Muscle layer of colon (tissue), 2 donors: ENCODE data around the gene TNFAIP8.
"Not testable (repeated sequence)": the region's sequence is repeated elsewhere in the genome, so short reads cannot be mapped to it uniquely, and the experiment has no call there.

Source experiments
- H3K27ac ChIP-seq: one replicate; pipeline ENCODE4 v1.7.0; 2013; ENCODE audit warnings: low read depth, mild to moderate bottlenecking, low read length, moderate library complexity
- H3K27me3 ChIP-seq, 2 donors: one replicate each; pipeline ENCODE4 v1.7.0; 2013; ENCODE audit warnings: low read length in 2 of 2, mild to moderate bottlenecking in 2 of 2; ENCODE audit not compliant: insufficient read depth in 2 of 2, control insufficient read depth in 1 of 2
- H3K36me3 ChIP-seq: one replicate; pipeline ENCODE4 v1.7.0; 2013; ENCODE audit warnings: mild to moderate bottlenecking, low read length; ENCODE audit not compliant: insufficient read depth
- H3K4me1 ChIP-seq: one replicate; pipeline ENCODE4 v1.7.0; 2013; ENCODE audit warnings: mild to moderate bottlenecking, low read length; ENCODE audit not compliant: insufficient read depth
- H3K4me3 ChIP-seq, 2 donors: one replicate each; pipeline ENCODE4 v1.7.0; 2013; ENCODE audit warnings: low read length in 2 of 2, low read depth in 1 of 2, mild to moderate bottlenecking in 1 of 2, moderate library complexity in 1 of 2
- H3K9ac ChIP-seq: one replicate; pipeline ENCODE4 v1.7.0; 2013; ENCODE audit warnings: low read length
- H3K9me3 ChIP-seq: one replicate; pipeline ENCODE4 v1.7.0; 2013; ENCODE audit warnings: mild to moderate bottlenecking, low read length
- donor health status: abdominal sarcoma.
- donor health status: Adenocarcinoma of cecum.

Gene TNFAIP8

DNA sequence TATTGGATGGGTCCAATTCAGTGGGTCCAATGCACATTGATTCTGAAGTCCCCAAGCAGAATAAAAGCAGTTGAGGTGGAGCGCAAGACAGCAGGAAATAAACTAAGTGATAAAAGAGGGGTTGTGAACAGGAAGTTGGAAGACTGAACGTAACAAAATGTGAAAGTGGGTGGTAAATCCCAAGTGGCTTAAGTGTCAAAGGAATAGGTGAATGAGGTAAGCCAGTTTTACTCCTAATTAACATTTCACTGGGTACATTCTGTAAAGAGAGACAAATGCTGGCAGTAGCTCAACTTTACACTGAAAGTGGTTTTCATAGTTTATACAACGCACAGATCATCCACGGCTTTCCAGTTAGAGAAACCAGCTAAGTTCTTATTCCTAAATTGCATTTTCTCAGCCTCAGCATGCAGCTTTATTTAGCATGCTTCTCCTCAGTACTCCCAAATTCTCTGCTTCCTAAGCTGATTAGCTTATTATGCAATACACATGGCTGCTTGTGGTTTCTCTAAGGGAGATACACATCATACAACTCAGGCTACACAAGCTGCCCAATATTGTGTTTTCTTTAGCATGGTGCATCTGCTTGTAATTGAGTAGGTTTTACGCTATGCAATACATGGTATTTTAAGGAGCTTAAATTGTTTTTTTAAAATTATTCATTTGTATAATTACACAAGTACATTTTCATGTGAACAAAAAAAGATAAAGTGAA lies 62.2 kb downstream of the TNFAIP8 start:
- Histone ChIP-seq H3K9me3 (no peaks in the 10 kb centered on the region), H3K27me3 (no peaks in the 10 kb centered on the region), H3K27ac (no peak overlapping the region), H3K36me3 (no peaks in the 10 kb centered on the region), H3K9ac (no peak overlapping the region), H3K4me3 (no peak overlapping the region), H3K4me1 (peaks cover 3% of the 10 kb centered on the region)

DNA sequence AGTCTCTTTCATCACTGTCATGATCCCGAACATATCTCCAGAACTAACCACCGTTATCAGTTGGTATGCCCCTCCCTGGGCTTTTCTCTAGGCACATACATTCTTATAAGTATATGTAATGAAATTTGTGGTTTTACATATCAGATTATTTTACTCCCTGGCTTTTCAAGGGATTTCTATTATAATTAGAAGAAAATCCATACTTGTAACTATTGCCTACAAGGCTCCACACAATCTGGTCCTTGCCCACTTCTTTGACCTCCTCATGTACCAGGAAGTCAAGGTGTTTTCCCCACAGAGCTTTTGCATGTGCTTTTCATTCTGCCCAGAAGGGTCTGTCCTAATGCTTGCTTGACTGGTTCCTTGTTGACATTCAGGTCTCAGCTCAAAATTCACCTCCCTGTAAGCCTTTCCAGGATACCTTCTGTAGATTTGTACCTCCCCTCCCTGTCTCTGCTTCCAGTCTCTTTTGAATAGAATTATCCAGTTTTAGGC lies 62.8 kb downstream of the TNFAIP8 start:
- no peak overlapping the region for H3K27ac ChIP-seq
- no peaks in the 10 kb centered on the region for H3K27me3 ChIP-seq
- H3K9ac ChIP-seq, result no peak overlapping the region
- H3K36me3 ChIP-seq, result no peaks in the 10 kb centered on the region
- H3K4me1 ChIP-seq, result peaks cover 3% of the 10 kb centered on the region
- no peaks in the 10 kb centered on the region for H3K9me3 ChIP-seq
- no peak overlapping the region for H3K4me3 ChIP-seq

DNA sequence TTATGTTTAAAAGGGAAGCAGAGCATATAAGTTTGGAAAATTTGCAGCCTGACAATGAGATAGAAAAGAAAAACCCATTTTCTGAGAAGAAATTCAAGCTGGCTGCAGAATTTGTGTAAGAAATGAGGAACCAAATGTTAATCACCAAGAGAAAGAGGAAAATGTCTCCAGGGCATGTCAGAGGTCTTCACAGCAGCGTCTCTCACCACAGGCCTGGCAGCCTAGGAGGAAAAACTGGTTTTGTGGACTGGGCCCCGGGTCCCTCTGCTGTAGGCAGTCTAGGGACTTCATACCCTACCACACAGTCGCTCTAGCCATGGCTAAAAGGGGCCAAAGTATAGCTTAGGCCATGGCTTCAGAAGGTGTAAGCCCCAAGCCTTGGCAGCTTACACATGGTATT lies 64.3 kb downstream of the TNFAIP8 start:
- H3K9me3 ChIP-seq, result no peaks in the 10 kb centered on the region
- H3K9ac ChIP-seq, result no peak overlapping the region
- no peak overlapping the region for H3K27ac ChIP-seq
- H3K27me3 ChIP-seq, result no peaks in the 10 kb centered on the region
- H3K4me3 ChIP-seq, result no peak overlapping the region
- H3K4me1 ChIP-seq, result peaks cover 3% of the 10 kb centered on the region
- no peaks in the 10 kb centered on the region for H3K36me3 ChIP-seq

DNA sequence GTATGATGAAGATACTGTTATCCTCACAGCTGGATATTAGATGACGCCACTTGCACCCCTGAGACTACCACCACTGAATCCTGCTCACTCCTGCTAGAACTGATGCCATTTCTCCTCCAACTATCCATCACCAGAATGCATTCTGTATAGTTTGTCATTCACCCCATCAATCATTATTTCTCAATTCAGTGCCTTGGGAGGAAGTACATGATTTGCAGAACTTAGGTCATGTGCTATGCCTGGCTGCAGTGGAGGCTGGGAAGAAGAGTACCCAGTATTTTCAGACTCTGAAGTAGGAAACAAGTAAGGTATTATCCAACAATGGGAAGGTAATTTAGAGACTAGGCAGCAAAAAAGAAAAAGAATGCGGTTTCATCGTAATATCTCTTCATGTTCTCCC lies 70.2 kb downstream of the TNFAIP8 start:
- Histone ChIP-seq H3K4me1 (peaks cover 5% of the 10 kb centered on the region), H3K4me3 (no peak overlapping the region), H3K27me3 (no peaks in the 10 kb centered on the region), H3K9ac (no peak overlapping the region), H3K36me3 (no peaks in the 10 kb centered on the region), H3K9me3 (no peaks in the 10 kb centered on the region), H3K27ac (no peak overlapping the region)

DNA sequence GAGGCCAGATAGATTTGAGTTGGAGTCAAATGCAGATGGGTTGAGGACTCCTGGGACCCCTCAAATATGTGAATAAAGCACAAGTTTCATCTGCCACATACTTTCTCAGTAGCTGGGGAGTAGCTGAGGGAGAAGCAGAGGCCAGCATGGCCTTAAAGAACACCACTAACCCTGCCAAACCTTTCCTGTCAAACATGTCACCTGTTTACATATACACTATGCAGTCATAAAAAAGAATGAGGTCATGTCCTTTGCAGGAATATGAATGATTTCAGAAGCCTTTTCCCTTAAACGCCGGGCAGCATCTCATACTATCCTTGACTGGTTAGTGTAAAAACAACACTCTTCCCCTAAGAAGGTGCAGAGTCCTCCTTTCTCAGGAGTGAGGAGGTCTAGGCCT lies 71.2 kb downstream of the TNFAIP8 start:
- Histone ChIP-seq H3K4me1 (peaks cover 5% of the 10 kb centered on the region), H3K27me3 (no peaks in the 10 kb centered on the region), H3K9ac (no peak overlapping the region), H3K4me3 (no peak overlapping the region), H3K36me3 (no peaks in the 10 kb centered on the region), H3K27ac (no peak overlapping the region), H3K9me3 (no peaks in the 10 kb centered on the region)

DNA sequence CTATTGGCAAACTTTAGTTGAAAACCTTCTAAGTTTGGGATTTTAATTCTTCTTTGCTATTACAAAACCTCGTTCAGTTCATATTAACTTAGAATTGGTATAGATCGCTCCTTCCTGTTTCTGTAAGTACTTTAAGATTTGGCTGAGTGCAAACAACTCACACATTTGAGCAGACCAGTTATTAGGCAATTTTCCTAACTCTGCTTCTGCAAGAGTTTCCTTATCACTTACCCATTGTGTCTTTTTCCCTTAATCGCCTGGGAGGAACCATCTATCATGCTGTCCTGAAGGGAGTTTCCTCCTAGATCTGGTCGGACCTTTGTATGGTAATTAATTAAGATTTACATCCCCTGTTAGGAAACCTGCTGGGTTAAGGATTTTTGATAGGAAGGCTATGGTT lies 71.8 kb downstream of the TNFAIP8 start:
- H3K27ac ChIP-seq, H3K9me3 ChIP-seq, H3K36me3 ChIP-seq, H3K4me3 ChIP-seq, H3K9ac ChIP-seq, H3K27me3 ChIP-seq, H3K4me1 ChIP-seq: not testable (repeated sequence)

DNA sequence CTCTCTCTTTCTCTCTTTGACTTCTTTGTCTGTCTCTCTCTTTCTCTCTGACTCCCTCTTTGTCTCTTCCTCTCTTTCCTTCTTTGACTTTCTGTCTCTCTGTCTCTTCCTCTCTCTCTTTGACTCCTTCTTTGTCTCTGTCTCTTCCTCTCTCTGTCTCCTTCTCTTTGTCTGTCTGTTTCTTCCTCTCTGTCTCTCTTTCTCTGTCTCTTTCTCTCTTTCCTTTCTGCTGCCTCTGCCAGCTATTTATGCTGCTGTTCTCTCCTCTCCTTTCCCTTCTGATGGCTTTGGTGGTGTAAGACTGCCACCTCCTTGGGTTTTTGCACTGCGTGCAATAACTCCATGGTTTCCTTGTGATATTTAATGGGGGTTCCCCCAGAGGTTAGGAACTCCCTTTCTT lies 72.3 kb downstream of the TNFAIP8 start:
- H3K9ac ChIP-seq, H3K4me3 ChIP-seq, H3K27me3 ChIP-seq, H3K9me3 ChIP-seq, H3K27ac ChIP-seq, H3K36me3 ChIP-seq, H3K4me1 ChIP-seq: not testable (repeated sequence)

DNA sequence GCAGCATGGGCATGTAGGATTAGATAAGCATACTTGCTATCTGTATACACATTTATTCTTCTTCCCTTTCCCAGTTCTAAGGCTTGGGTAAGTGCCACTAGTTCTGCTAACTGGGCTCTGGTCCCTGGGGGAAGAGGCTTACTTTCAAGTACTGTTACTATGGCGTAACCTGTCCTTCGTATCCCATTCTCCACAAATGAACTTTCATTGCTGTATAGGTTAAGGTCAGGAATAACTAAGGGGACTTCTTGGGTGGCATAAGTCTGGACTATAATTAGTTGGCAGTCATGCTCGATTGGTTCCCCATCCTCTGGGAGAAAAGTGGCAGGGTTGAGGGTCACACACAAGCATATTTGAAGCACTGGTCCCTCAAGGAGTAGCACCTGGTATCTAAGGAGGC lies 72.8 kb downstream of the TNFAIP8 start:
- H3K27me3 ChIP-seq, H3K36me3 ChIP-seq, H3K9ac ChIP-seq, H3K4me1 ChIP-seq, H3K4me3 ChIP-seq, H3K27ac ChIP-seq, H3K9me3 ChIP-seq: not testable (repeated sequence)

DNA sequence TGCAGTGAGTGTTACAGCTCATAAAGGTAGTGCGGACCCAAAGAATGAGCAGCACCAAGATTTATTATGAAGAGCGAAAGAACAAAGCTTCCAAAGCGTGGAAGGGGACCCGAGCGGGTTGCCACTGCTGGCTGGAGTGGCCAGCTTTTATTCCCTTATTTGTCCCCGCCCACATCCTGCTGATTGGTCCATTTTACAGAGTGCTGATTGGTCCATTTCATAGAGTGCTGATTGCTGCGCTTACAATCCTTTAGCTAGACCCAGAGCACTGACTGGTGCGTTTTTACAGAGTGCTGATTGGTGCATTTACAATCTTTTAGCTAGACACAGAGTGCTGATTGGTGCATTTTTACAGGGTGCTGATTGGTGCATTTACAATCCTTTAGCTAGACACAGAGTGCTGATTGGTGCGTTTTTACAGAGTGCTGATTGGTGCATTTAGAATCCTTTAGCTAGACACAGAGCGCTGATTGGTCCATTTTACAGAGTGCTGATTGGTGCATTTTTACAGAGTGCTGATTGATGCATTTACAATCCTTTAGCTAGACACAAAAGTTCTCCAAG lies 76.9 kb downstream of the TNFAIP8 start:
- not testable (repeated sequence) for H3K36me3 ChIP-seq, H3K9ac ChIP-seq, H3K4me1 ChIP-seq, H3K4me3 ChIP-seq, H3K27ac ChIP-seq, H3K9me3 ChIP-seq, H3K27me3 ChIP-seq

DNA sequence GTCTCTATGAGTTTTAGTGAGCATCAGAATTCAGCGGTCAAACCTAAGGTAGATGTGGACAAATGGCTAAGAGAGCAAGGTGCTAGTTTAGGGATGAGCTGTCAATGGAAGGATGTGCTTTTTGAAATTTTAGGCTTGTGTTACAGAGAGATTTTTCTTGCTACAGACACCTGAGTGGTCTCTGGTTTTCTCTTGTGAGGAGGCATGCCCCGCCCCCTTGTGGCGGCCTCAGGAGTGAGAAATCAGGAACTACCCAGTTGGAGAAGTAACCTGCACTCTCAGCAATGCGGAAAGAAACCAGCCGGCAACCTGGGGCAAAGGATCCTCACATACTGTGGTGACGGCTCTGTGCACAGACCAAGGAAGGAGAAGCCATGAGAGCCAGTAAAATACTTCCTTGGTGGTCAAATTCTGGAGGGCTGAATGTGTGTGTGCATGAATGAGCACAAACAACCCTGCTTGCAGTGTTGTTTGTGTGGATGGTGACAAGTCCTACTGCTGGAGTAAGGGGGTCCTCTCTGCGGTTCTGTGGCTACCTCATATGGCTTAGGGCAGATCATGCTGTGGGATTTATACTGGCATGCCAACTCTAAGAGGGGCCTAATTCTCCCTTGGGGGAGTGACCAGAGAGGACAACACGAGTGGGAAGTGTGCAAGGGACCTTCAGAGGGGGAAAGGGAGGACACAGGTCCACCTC lies 79.8 kb downstream of the TNFAIP8 start:
- no peaks in the 10 kb centered on the region for H3K9me3 ChIP-seq
- no peak overlapping the region for H3K4me3 ChIP-seq
- no peaks in the 10 kb centered on the region for H3K4me1 ChIP-seq
- H3K27ac ChIP-seq, result no peak overlapping the region
- no peak overlapping the region for H3K9ac ChIP-seq
- H3K36me3 ChIP-seq, result no peaks in the 10 kb centered on the region
- H3K27me3 ChIP-seq, result no peaks in the 10 kb centered on the region

DNA sequence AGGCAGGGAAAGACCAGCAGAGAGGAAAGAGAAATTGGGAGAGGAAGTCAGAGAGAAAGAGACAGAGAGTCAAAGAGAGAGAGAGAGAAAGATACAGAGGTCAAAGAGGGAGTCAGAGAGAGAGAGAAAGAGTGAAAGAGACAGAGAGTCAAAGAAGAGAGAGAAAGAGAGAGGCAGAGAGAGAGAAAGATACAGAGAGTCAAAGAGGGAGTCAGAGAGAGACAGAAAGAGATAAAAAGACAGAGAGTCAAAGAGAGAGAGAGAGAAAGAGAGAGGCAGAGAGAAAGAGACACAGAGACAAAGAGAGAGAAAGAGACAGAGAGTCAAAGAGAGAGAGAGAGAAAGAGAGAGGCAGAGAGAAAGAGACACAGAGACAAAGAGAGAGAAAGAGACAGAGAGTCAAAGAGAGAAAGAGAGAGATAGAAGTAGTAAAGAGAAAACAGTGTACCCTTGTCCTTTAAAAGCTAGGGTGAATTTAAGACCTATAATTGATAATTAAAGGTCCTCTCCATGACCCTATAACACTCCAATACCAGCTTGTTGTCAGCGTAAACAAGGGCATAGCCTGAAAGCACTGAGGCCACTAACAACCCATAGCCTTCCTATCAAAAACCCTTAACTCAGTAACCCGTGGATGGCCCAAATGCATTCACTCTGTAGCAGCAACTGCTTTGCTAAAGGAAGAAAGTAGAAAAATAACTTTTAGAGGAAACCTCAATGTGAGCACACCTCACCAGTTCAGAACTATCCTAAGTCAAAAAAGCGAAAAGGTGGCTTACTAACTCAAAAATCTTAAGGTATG lies 82.2 kb downstream of the TNFAIP8 start:
- not testable (repeated sequence) for H3K9me3 ChIP-seq, H3K36me3 ChIP-seq, H3K4me1 ChIP-seq, H3K4me3 ChIP-seq, H3K9ac ChIP-seq, H3K27ac ChIP-seq, H3K27me3 ChIP-seq
